C4-2B (cell line): ENCODE measurements around the gene CAMK4.

Source experiments
- CTCF ChIP-seq: fragments of 450-650 bp; conservative IDR thresholded peaks from 2 replicates; pipeline ENCODE4 v1.5.1; 2017; ENCODE audit warnings: mild to moderate bottlenecking
- ZFX ChIP-seq: fragments of 450-650 bp; IDR thresholded peaks from 2 replicates; pipeline ENCODE4 v1.6.1; 2017

- TF ChIP-seq CTCF (no peak), ZFX (no peak)
Measured at GRCh38 chr5:111296570-111296969, 72.4 kb downstream of the CAMK4 start.
